Activated CD8-positive, alpha-beta memory T cell treated with anti-CD3 and anti-CD28 coated beads for 24 hours (primary cell): ENCODE data around the gene MYL11.
"Not testable (repeated sequence)": the region's sequence is repeated elsewhere in the genome, so short reads cannot be mapped to it uniquely, and the experiment has no call there.

Source experiments
- DNase-seq: peaks from one replicate; pipeline ENCODE4 v3.0.0-alpha.2; 2020

Gene MYL11, protein sequence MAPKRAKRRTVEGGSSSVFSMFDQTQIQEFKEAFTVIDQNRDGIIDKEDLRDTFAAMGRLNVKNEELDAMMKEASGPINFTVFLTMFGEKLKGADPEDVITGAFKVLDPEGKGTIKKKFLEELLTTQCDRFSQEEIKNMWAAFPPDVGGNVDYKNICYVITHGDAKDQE

DNA sequence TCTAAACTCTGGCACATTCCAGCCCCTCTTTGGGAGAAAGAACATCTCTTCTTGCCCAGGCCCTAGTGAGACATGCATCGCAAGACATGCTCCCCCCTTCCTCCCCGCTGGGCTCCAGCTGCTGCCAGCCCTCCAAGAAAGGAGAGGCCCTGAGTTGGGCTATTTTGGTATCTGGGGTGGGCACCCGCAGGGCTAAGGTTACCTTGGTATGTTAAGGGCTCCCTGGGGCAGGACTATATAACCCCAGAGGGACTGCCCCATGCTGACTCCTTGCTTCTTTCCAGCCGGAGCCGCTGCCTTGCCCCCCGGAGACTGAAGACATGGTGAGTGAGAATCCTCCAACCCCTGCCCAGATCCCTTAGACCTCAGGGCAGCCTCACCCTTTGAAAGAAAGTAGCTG lies at the start of gene MYL11:
Gene MYL11, plus strand, starts transcription at position 265 of the 400 bp plus-strand sequence. Its CDS starts 56 bp downstream, at position 321.
- no peak for DNase-seq

DNA sequence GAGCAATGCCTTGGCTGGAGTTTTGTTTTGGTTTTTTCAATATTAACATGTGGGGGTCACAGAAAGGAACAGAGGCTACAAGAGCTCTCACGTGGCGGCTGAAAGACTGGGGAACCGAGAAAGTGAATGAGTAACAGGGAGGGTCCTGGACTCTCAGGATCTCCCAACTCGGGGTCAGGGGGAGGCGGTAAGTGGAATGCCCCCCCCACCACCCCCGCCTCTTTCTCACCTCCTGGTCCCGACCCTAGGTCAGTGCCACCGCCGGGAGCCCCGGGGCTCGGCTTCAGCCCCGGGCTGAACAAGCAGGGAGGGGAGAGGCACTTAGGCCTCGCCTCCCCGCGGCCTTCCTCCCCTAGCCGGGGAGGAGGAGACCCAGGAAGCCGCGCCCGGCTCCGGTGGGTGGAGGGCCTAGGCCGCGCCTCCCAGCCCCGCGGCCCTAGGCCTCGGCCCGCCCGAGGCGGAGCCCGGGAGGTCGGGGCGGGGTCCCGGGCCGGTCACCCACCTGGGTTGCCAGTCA lies 40.1 kb upstream of the MYL11 start:
- DNase-seq = peak; percentile 92

DNA sequence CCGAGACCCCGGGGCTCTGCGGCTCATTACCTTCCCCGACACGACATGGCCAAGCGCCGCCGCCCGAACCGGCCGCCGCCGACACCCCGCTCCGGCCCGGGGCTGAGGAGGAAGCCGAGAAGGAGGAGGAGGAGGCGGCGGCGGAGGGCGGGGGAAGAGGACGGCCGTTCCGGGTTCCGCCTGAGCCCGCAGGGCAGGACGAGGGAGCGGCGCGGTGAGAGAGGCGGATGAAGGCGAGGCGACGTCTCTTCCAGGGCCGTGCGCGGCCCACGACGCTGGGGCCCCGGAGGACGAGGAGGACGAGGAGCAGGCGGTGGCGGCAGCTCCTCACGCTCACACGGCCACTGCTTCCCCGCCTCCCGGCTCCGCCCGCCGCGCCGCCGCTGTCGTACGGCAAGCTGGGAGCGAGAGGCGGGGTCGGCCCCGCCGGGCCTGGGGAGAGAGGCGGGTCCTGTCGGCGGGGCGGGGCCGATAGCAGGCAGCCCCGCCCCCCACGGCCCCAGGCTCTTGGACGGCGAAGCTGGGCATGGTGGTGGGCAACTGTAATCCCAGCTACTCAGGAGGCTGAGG lies 39.5 kb upstream of the MYL11 start:
- DNase-seq = peak; percentile 95

DNA sequence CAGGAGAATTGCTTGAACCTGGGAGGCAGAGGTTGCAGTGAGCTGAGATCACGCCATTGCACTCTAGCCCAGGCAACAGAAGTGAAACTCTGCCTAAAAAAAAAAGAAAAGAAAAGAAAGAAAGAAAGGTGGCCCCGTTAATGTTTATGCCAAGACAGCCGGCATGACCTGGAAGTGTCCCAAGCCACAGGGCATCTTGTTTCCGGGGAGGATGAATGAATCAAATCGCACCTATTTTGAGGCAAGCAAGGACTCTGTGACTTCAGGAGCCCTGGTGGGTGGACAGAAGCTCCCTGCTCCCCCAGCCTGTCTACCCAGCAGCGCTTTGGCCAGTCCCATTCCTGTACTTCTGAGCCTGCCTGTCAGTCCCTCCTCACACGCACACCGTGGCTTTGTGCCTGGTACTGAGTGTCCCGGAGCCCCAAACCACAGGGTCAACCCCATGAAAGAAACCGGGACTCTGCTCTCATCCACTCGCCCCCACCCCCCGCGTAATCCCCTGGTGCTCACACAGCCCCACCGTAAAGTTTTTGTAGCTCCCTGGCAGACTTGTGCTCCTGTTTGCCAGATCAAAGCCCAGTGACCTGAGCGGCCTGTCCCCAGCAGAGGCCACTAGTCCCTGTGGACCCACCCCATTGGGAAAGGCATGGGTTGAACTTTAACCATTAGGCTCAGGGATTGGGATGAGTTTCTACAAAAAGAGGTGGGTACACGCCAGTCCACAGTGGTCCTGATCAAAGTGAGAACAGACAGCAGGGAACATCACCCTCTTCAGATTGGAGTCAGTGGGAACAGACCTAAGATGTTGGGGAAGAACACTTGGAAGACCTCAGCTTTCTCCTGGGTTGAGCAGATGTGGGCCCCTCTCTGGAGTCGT lies 38.8 kb upstream of the MYL11 start:
- no peak for DNase-seq

DNA sequence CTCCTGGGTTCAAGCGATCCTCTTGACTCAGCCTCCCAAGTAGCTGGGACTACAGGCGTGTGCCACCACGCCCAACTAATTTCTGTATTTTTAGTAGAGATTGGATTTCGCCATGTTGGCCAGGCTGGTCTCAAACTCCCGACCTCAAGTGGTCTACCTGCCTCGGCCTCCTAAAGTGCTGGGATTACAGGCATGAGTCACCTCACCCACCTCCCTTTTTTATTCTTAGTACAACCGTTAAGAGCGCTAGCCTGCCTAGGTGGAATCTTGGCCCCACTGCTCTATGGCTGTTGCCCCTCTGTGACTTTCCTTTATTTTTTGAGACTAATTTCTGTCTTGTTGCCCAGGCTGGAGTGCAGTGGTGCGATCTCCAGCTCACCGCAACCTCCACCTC lies 36.6 kb upstream of the MYL11 start:
- DNase-seq = peak; percentile 11

DNA sequence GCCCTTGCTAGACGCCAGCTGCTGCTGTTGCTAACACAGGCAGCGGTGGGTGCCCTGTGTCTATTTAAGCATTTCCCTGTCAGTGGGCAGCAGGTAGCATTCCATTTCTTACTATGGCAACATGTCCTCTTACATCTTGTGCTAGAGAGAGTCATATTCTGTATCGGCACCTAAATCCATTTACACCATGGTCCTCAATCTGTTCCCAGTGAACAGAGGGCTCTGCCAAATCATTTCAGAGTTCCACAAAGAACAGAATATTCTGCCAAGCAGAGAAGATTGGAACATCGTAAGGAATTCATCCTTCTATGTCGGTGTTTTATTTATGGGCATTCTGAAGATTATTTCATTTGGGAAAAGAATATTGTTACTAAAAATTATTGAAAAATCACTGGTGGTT lies 35.9 kb upstream of the MYL11 start:
- DNase-seq = not testable (repeated sequence)

DNA sequence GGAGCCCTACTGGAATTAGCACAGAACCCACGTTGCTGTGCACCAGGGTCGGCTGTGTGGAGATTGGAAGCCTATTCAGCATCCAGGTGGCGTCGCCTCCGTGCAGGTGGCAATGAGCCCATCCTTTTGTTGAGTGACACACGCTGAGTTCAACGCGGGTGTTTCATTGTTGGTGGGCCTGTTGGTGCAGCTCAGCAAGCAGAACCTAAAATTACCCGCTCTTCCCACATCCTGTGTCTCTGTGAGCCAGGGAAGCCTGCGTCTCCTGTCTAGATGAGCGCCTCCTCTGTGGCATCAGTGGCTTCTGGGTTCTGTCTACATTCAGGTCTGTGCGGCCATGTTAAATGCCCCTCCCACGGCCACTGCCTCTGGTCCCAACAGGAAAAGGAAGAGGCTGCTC lies 34.0 kb upstream of the MYL11 start:
- peak; percentile 55 for DNase-seq

DNA sequence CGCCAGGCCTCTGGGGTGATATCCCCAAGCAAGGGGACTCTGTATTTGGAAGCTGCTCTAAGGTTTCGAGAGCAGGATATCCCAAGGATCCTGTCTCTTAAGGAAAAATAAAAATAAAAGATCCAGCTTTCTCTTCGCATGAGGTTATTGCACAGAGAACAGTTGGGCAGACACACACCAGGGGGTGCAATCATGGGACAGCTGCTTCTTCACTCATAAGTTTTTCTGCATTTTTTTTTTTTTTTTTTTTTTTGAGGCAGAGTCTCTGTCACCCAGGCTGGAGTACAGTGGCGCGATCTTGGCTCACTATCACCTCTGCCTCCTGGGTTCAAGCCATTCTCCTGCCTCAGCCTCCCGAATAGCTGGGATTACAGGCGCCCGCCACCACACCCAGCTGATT lies 32.6 kb upstream of the MYL11 start:
- peak; percentile 4 for DNase-seq

DNA sequence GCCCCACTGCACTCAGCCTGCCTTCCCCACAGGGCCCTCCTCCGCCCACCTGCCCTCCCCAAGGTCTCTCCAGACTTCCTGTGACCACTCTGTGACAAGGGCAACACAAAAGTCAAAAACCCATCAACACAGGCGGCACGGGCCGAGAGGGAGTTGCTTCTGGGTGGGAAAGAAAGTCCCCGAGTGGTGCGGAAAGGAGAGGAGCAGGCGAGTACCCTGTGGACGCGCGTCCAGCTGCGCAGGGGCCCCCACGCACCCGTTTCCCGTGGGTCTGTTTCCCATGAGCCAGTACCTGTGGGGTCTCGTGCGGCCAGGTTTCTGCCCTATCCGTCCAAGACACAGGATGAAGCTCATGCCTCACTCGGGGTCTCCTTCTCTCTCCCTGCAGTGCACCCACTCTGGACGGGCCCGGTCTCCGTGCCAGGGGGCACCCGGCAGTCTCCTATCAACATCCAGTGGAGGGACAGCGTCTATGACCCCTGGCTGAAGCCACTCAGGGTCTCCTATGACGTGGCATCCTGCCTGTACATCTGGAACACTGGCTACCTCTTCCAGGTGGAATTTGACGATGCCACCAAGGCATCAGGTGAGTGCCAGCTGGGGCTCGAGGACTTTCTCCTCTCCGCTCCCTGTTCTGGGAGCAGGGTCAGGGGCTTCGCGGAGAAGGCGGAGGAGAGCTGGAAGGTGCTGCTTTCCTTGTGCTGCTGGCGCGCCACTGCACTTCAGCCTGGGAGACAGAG lies 31.7 kb upstream of the MYL11 start:
- DNase-seq = peak; percentile 47

DNA sequence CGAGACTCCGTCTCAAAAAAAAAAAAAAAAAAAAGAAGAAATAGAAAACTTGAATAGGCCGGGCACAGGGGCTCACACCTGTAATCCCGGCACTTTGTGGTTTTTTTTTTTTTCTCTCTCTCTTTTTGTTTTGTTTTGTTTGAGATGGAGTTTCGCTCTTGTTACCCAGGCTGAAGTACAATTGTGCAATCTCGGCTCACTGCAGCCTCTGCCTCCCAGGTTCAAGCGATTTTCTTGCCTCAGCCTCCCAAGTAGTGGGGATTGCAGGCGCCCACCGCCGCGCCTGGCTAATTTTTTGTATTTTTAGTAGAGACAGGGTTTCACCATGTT lies 31.1 kb upstream of the MYL11 start:
- DNase-seq = not testable (repeated sequence)

DNA sequence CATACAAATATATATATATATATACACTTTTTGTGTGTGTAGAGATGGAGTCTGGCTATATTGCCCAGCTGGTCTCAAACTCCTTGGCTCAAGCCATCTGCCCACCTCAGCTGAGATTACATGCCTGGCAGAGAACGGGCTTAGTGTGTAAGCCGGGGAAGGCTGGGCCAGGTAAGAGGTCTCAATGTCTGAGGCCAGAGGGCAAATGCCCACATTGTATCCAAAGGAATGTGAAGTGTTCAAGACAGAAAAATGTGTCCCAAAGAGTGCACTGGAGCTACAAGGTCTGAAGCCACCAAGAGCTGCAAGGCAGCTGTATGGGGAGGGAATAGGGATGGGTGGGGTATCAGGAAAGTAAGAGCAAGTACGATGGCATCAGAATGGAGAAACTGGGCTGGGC lies 28.3 kb upstream of the MYL11 start:
- no peak for DNase-seq

DNA sequence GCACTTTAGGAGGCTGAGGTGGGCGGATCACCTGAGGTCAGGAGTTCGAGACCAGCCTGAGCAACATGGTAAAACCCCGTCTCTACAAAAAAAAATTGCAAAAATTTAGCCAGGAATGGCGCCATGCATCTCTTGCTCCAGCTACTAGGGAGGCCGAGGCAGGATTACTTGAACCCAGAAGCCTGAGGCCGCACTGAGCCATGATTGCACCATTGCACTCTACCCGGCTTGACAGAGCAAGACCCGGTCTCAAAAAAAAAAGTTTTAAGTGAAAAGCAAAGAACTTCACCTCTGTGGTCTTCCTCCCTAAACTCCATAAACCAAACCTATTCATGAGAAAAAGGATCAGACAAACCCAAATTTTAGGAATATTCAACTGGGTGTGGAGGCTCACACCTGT lies 26.5 kb upstream of the MYL11 start:
- no peak for DNase-seq

DNA sequence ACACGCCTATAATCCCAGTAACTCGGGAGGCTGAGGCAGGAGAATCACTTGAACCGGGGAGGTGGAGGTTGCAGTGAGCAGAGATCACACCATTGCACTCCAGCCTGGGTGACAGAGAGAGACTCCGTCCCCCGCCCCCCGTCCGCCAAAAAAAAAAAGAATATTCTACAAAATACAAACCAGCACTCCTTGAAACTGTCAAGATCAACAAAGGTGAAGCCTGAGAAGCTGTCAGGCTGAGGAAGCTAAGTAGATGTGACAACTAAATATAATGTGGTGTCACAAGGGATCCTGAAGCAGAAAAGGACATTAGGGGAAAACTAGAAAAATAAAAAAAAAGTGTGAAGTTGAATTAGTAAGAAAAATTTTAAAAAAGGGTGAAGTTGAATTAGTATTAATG lies 25.7 kb upstream of the MYL11 start:
- DNase-seq = no peak

DNA sequence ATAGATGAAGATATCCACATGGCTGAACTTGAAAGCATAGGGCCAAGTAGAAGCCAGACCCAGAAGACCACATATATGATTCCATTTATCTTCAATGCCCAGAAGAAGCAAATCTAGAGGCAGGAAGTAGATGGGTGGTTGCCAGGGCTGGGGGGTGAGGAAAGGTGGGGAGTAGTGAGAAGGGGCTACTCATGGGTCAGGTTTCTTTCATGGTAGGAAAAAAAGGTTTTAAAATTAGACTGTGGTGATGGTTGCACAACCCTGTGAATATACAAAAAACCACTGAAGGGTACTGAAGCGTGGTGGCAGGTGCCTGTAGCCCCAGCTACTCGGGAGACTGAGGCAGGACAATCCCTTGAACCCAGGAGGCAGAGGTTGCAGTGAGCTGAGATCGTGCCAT lies 24.9 kb upstream of the MYL11 start:
- no peak for DNase-seq

DNA sequence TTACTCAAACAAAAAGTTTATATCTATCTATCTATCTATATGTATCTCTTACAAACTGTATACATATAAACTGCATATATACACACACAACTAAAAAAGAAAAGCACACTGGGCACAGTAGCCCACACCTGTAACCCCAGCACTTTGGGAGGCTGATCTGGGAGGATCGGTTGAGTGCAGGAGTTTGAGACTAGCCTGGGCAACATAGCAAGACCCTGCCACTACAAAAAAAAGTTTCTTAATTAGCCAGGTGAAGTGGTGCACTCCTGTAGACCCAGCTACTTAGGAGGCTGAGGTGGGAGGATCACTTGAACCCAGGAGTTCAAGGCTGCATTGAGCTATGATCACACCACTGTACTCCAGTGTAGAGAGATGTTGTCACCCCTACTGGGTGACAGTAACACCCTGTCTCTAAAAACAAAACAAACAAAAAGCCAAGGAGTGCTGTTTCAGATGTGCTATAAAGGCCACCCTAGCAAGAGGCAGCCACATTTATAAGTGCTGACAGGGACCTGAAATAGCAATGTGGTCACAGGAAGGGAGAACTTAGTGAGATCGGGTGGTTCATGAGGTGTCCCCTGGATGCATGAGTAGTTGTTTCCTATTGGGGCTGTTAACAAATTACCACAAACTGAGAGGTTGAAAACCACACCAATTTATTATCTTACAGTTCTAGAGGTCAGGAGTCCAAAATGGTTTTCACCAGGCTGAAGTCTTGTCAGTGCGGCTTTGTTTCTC lies 24.3 kb upstream of the MYL11 start:
- no peak for DNase-seq

DNA sequence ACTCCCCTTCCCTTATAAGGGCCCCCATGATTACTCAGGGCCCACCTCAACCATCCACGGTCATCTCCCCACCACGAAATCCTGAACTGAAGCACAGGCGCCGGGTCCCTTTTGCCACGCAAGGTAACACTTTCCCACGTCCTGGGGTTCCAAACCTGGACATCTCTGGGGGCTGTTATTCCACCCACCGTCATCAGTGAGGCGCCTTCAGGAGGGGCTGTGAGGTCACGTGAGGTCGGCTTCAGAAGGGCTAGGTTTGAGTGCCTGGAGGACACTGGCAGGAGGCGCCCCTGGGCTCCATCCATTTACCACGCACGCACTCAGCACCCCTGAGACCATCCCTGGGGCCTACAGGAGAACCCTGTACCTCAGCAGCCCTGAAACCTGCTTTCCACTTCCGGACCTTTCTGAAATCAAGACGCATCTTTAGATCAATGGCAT lies 23.6 kb upstream of the MYL11 start:
- DNase-seq = no peak

DNA sequence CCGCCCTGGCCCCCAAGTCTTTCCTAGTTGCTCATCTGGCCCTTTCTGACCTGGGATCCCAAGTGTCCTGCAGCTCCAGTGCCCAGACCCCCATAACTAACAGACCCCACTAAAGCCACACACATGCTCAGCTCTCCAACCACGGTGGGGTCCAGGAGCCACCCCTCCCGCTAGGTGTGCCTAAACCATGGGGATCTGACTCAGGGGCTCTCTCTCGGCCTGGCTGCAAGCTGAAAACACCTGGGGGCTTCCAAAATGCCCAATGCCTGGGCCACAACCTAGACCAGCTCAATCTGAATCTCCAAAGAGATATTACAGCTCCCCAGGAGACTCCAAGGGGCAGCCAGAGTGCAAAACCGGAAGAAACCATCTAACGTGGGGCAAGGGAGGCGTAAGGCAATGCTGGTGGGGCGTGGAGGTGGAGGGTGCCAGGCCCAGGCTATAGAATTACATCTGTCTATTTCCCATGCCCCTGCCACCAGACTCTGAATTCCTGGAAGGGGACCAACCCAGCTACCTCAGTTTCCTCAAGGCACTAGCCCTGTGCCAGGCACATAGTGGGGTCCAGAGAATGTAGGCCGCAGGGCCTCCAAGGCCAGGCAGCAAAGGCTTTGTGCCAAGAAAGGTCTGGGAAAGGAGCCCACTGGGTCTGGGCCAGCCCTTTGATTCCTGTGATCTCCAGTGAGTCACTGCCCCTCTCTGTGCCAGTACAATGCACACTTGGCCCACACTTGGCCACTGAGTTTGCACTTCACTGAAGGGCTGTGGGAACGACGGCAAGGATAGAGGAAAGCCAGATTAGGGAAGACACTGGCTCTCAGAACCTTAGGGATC lies 22.8 kb upstream of the MYL11 start:
- no peak for DNase-seq

DNA sequence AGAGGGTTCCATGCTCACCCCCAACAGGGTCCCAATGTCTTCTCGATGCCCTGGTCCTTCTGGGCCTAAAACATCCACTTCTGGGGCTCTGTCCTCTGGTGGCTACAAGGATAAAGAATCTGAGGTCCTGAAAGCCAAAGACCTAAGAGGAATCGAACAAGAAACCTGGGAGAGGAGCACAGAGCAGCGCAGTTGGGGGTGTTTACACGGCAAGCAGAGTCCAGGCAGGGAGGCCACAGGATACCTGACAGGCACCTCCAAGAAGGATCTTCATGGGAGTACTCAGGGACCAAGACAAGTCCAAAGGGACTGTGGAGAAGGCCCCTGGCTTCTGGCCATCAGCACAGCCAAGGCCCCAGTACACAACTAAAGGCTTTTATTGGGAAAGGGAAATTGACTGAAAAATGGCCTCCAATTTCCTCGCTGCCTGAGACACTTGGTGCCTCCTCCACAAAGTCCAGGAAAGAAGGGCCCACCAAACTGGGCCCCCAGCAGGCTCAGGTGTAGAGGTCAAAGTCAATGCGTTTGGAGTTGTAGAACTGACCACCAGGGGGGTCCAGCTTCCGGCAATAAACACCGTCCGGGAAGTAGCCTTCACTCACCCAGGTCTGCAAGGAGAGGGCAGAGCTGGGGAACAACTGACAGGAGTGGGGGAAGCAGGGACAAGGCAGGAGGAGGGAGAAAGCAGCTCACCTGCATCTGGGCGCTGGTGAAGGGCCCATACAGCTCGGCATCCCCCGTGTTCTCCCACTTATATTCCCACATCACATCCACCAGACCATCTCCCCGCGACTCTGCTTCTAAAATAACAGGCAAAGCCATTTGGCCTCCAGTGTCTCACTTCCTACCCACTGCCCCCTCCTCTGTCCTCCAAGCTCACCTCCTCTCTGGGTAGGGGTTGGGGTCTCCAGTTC lies 21.9 kb upstream of the MYL11 start:
- DNase-seq = no peak

DNA sequence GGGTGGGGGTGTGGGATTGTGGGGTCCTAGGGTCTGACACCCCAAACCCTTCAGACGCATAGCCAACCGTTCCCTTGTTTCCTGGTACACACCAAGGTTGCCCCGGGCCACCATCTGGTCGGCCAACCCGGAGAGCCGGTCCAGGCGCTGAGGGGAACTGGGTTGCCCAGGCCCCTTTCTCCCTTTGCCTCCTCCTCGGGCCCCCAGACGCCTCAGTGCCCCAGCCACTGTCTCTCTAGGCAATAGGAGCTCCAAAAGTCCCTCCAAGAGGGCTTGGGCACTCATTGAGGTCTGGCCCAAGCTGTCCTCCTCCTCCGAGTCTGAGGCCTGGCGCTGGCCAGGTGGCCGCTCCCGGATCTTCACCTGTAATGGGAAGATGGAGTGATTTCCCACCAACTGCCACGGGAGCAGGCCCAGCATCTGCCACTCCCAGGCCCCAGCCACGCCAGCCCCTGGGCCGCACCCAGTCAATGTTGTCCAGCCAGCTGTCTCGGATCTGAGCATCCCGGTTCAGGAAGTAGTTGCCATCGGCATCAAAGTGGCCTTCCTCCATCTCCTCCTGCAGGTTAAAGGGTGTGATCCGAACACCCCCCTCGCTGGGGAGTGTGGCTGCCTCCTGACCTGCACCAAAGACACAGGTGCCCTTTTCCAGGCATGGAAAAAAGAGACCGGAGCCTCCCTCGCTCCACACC lies 21.0 kb upstream of the MYL11 start:
- no peak for DNase-seq
